PC-9 (cell line): ENCODE results near the gene GSE1. TPM values are rescaled to one million over a fixed set of nuclear protein-coding genes. Genes with fewer than 3 reads are reported as not detected.

ENCODE experiments used
- BruUV-seq: library from RNA; stranded (reverse); fragments of 400-500 nt; replicated peaks from 2 replicates; lab custom pipeline; 2021; lab: Mats Ljungman, UMichigan
- CTCF ChIA-PET: fragments of 300-600 bp; sonication (Branson Sonifier 250); formaldehyde crosslinking; loops from one replicate; lab custom pipeline; 2022; ENCODE audit warnings: antibody characterized with exemption; lab: Charles Lee
- POLR2A ChIA-PET: fragments of 300-600 bp; sonication (Branson Sonifier 250); formaldehyde crosslinking; loops from one replicate; lab custom pipeline; 2022; ENCODE audit warnings: antibody characterized with exemption; ENCODE audit not compliant: unreplicated experiment; lab: Charles Lee
- DNase-seq, 2 experiments: peaks; one replicate each; pipeline versions ENCODE4 v3.0.0 to v3.0.0-alpha.2; 2015 to 2022; ENCODE audit warnings: mixed read lengths in 1 of 2
- H2AFZ ChIP-seq: fragments of 200-600 bp; sonication (generic); 2 replicates; pipeline ENCODE4 v1.8.1; 2017; ENCODE audit warnings: antibody characterized with exemption
- H3F3A ChIP-seq: fragments of 200-600 bp; sonication (generic); 2 replicates; pipeline ENCODE4 v1.8.1; 2017; ENCODE audit warnings: antibody characterized with exemption, mild to moderate bottlenecking, low read depth; ENCODE audit not compliant: insufficient read depth
- H3K27ac ChIP-seq: fragments of 200-600 bp; sonication (generic); 2 replicates; pipeline ENCODE4 v1.6.1; 2016; ENCODE audit warnings: mixed run types
- H3K27me3 ChIP-seq: fragments of 200-600 bp; sonication (generic); 2 replicates; pipeline ENCODE4 v1.6.1; 2016; ENCODE audit warnings: low read depth, mixed run types; ENCODE audit not compliant: insufficient read depth
- H3K36me3 ChIP-seq: fragments of 200-600 bp; sonication (generic); 2 replicates; pipeline ENCODE4 v1.6.1; 2016; ENCODE audit warnings: low read depth, mixed run types
- H3K4me1 ChIP-seq: fragments of 200-600 bp; sonication (generic); replicated peaks from 2 replicates; pipeline ENCODE4 v1.6.1; 2016; ENCODE audit warnings: mixed run types; ENCODE audit not compliant: insufficient read depth
- H3K4me2 ChIP-seq: fragments of 200-600 bp; sonication (generic); 2 replicates; pipeline ENCODE4 v1.6.1; 2017; ENCODE audit warnings: mixed run types
- H3K4me3 ChIP-seq: fragments of 200-600 bp; sonication (generic); 2 replicates; pipeline ENCODE4 v1.6.1; 2016; ENCODE audit warnings: mixed run types
- H3K79me2 ChIP-seq: fragments of 200-600 bp; sonication (generic); 2 replicates; pipeline ENCODE4 v1.6.1; 2017; ENCODE audit warnings: low read depth, mixed run types
- H3K9me2 ChIP-seq: fragments of 200-600 bp; sonication (generic); 2 replicates; pipeline ENCODE4 v1.8.1; 2017; ENCODE audit warnings: mild to moderate bottlenecking; ENCODE audit not compliant: insufficient read depth
- H3K9me3 ChIP-seq: fragments of 200-600 bp; sonication (generic); 2 replicates; pipeline ENCODE4 v1.8.1; 2016; ENCODE audit warnings: low read depth; ENCODE audit not compliant: insufficient read depth
- H4K20me1 ChIP-seq: fragments of 200-600 bp; sonication (generic); 2 replicates; pipeline ENCODE4 v1.8.1; 2017; ENCODE audit not compliant: insufficient read depth
- EZH2 ChIP-seq: fragments of 200-600 bp; sonication (generic); IDR thresholded peaks from 2 replicates; pipeline ENCODE4 v1.8.0; 2017; ENCODE audit warnings: antibody characterized with exemption, low read depth
- intact Hi-C: fragments of 100-400 bp; cut with micrococcal nuclease; formaldehyde crosslinking; loops from one replicate; pipeline ENCODE4 v1.10.0; 2022; ENCODE audit not compliant: unreplicated experiment
- total RNA-seq: library from RNA; stranded (reverse); gene quantifications from 2 replicates; pipeline ENCODE4 v1.2.3, GENCODE V29; 2021
- TF ChIP-seq, protein P1 (sequence below): fragments of 200-600 bp; sonication (generic); conservative IDR thresholded peaks from 2 replicates; pipeline ENCODE4 v1.6.1; 2017; ENCODE audit warnings: mixed run types, antibody characterized with exemption, mild to moderate bottlenecking, moderate library complexity

The GSE1 gene
- total RNA-seq, 1 experiment from 2014 or later: 83.5 TPM

DNA sequence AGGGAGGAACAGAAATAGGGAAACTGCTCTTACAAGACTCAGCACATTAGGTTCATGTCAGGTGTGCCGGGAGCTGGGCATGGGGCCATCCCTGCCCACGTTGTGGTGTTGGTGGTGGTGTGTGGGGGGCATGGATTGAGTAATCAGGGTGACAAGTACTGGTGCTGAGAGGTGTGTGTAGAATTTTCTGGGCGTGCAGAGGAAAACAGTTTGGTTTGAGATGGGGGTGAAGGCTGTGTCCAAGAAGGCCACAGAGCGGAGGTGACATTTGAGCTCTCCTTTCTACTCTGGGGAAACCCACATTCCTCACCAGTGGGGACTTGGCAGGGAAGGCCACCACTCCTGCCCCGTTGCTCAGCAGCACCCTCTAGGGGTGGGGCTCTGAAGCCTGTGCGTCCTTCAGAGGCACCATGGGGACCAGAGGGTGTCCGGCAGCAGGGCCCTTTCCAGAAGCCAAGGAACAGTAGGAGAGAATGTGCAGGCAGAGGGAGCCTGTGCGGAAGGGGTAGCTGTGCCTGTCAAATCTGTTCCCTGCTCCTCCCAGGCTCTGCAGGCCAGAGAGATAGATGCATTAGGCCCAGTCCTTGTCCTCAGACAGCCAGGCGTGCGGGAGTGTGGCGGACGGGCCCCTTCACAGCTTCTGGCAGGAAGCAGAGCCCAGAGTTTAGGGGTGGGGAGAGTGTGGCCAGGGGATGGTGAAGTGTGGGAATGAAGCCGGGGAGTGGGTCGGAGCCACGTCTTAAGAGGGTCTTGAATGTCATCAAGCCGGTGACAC is 48.7 kb upstream of the GSE1 start:
- DNase-seq: peak in 1 of 2 experiments; percentile 31
- H3K27me3 ChIP-seq: no peaks in the 10 kb centered on the region
- peaks cover 94% of the 10 kb centered on the region for H4K20me1 ChIP-seq
- no peak for TF ChIP-seq EZH2
- TF ChIP-seq, protein P1, sequence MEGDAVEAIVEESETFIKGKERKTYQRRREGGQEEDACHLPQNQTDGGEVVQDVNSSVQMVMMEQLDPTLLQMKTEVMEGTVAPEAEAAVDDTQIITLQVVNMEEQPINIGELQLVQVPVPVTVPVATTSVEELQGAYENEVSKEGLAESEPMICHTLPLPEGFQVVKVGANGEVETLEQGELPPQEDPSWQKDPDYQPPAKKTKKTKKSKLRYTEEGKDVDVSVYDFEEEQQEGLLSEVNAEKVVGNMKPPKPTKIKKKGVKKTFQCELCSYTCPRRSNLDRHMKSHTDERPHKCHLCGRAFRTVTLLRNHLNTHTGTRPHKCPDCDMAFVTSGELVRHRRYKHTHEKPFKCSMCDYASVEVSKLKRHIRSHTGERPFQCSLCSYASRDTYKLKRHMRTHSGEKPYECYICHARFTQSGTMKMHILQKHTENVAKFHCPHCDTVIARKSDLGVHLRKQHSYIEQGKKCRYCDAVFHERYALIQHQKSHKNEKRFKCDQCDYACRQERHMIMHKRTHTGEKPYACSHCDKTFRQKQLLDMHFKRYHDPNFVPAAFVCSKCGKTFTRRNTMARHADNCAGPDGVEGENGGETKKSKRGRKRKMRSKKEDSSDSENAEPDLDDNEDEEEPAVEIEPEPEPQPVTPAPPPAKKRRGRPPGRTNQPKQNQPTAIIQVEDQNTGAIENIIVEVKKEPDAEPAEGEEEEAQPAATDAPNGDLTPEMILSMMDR: peak; percentile 78
- H3K27ac ChIP-seq: no peak overlapping the region
- H3K79me2 ChIP-seq: peaks cover 96% of the 10 kb centered on the region
- intact Hi-C loops: no loop called here
- H3F3A ChIP-seq: peaks cover 36% of the 10 kb centered on the region
- H2AFZ ChIP-seq: no peak overlapping the region
- BruUV-seq: no TSS peak
- H3K36me3 ChIP-seq: no peaks in the 10 kb centered on the region
- CTCF ChIA-PET: interaction anchor here (0.6 to 0.9 kb wide), 3 partner anchors 9 to 184 kb away, joined by 3 to 5 read pairs (median 3); no protein-coding TSS in a partner anchor
- H3K4me2 ChIP-seq: no peak overlapping the region
- H3K9me3 ChIP-seq: no peaks in the 10 kb centered on the region
- H3K9me2 ChIP-seq: no peaks in the 10 kb centered on the region
- no peak overlapping the region for H3K4me3 ChIP-seq
- POLR2A ChIA-PET: interaction anchor here (0.7 kb wide), 1 partner anchor 144 kb away, joined by 4 read pairs; no protein-coding TSS in a partner anchor
- peaks cover 41% of the 10 kb centered on the region for H3K4me1 ChIP-seq

DNA sequence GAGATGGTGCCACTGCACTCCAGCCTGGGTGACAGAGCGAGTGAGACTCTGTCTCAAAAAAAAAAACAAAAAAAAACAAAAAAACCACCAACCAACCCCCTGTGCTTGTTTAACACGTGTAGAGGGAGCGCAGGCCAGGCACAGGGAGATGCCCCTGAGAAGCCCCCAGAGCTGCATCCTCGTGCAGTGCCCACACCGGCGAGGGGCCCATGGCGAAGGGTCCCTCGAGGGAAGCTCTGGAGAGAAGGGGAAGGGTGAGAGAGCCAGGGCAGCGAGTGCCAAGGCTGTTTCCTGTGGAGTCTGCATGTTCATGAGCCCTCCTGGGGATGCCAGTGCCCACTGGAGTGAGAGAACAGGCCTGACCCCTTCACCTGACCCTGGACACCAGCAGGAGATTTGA is 47.8 kb upstream of the GSE1 start:
- POLR2A ChIA-PET: no interaction called here
- Histone ChIP-seq H3K36me3 (no peaks in the 10 kb centered on the region), H3K27ac (no peak overlapping the region), H3K27me3 (no peaks in the 10 kb centered on the region), H3F3A (peaks cover 36% of the 10 kb centered on the region), H2AFZ (no peak overlapping the region), H3K9me3 (no peaks in the 10 kb centered on the region), H3K9me2 (no peaks in the 10 kb centered on the region), H3K79me2 (peaks cover 95% of the 10 kb centered on the region), H3K4me2 (no peak overlapping the region), H3K4me3 (no peak overlapping the region), H3K4me1 (peaks cover 41% of the 10 kb centered on the region), H4K20me1 (peaks cover 94% of the 10 kb centered on the region)
- CTCF ChIA-PET: no interaction called here
- BruUV-seq: no TSS peak
- intact Hi-C loops: no loop called here
- DNase-seq: no peak
- TF ChIP-seq, protein P1: no peak
- no peak for TF ChIP-seq EZH2

DNA sequence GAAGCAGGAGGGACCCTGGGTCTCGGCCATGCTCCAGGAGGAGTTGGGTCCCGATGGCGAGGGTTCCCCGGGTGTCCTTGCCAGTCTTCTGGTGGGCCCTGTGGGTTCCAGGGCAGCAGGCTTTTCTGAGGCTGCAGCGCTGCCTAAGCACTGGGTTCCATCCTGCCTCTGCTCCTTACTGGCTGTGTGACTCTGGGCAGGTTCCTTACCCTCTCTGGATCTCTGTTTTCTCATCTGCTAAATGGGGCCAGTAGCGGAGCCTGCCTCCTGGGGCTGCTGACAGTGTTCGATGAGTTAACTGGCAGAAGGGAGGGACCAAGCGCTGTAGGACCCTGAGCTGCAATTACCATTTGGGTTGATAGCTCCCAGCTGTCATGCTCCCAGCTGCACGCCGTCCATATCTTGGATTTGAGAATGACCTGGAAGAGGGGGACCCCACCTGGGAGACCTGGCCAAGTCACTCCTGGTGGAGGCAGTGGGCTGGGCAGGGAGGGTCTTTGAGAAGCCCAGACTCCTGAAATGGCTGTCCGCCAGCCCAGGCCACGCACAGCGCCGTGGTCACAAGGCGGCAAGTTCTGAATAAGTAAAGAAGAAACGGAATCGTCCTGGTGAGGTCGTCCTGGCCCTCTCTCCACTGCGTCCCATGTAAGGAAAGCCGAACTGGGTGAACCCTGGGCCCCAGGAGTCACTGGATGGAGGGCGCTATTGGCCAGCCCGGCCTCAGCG is 47.2 kb upstream of the GSE1 start:
- no peak overlapping the region for H3K4me3 ChIP-seq
- H3K9me2 ChIP-seq: no peaks in the 10 kb centered on the region
- H4K20me1 ChIP-seq: peaks cover 94% of the 10 kb centered on the region
- intact Hi-C loops: no loop called here
- DNase-seq: no peak
- peaks cover 42% of the 10 kb centered on the region for H3K4me1 ChIP-seq
- no TSS peak for BruUV-seq
- no peaks in the 10 kb centered on the region for H3K27me3 ChIP-seq
- no peaks in the 10 kb centered on the region for H3K36me3 ChIP-seq
- H3K9me3 ChIP-seq: no peaks in the 10 kb centered on the region
- POLR2A ChIA-PET: no interaction called here
- H3K4me2 ChIP-seq: no peak overlapping the region
- no peak overlapping the region for H2AFZ ChIP-seq
- no peak overlapping the region for H3K27ac ChIP-seq
- H3F3A ChIP-seq: peaks cover 42% of the 10 kb centered on the region
- CTCF ChIA-PET: no interaction called here
- H3K79me2 ChIP-seq: peaks cover 93% of the 10 kb centered on the region
- TF ChIP-seq EZH2: no peak
- TF ChIP-seq, protein P1: no peak
